GM12878 (cell line): ENCODE results near the gene MBNL1. TPM values are rescaled to one million over a fixed set of nuclear protein-coding genes. Genes with fewer than 3 reads are reported as not detected.

ENCODE experiments used
- ATAC-seq: fragments of 200-7000 bp; cut with Tn5 transposase; 3 replicates; pipeline ENCODE4 v1.9.1; 2020; ENCODE audit warnings: mild to moderate bottlenecking, moderate library complexity
- BruUV-seq: library from RNA; stranded (reverse); fragments of 400-500 nt; replicated peaks from 2 replicates; lab custom pipeline; 2021; lab: Mats Ljungman, UMichigan
- CTCF ChIA-PET: fragments of 300-600 bp; sonication (Branson Sonifier 250); formaldehyde crosslinking; extraction: SDS; loops from one replicate; lab custom pipeline; 2021; ENCODE audit warnings: inconsistent platforms; lab: Yijun Ruan, JAX
- POLR2A ChIA-PET: fragments of 350-600 bp; formaldehyde crosslinking; extraction: SDS; loops from one replicate; lab custom pipeline; 2021; ENCODE audit warnings: inconsistent platforms; lab: Charles Lee
- RAD21 ChIA-PET: fragments of 300-600 bp; sonication (Branson Sonifier 250); formaldehyde crosslinking; loops from one replicate; lab custom pipeline; 2023; ENCODE audit warnings: antibody characterized with exemption; ENCODE audit not compliant: unreplicated experiment; lab: Charles Lee
- SMC1A ChIA-PET: fragments of 300-600 bp; sonication (Branson Sonifier 250); formaldehyde crosslinking; loops from one replicate; lab custom pipeline; 2023; ENCODE audit not compliant: unreplicated experiment, uncharacterized antibody; lab: Charles Lee
- DNase-seq: peaks from one replicate; pipeline ENCODE4 v3.0.0-alpha.2; 2011; ENCODE audit warnings: low read depth, low spot score
- FAIRE-seq: peaks from 3 replicates; lab custom pipeline; 2011; peaks lifted over from hg19 to GRCh38; lab: Jason Lieb, UNC
- H2AFZ ChIP-seq: 2 replicates; pipeline ENCODE4 v1.6.0; 2011; ENCODE audit warnings: low read depth, low read length, control low read depth; ENCODE audit not compliant: control insufficient read depth
- H3K27ac ChIP-seq: 2 replicates; pipeline ENCODE4 v1.5.1; 2011; ENCODE audit warnings: control low read depth; ENCODE audit not compliant: control insufficient read depth, insufficient read depth
- H3K27me3 ChIP-seq, 2 experiments: replicated peaks in 1 of 2; 2 replicates each; pipeline versions ENCODE4 v1.6.0 to v1.6.1; 2011; ENCODE audit warnings: low read length in 1 of 2; ENCODE audit not compliant: control insufficient read depth in 2 of 2, insufficient read depth in 2 of 2
- H3K36me3 ChIP-seq, 2 experiments: 2 replicates each; pipeline ENCODE4 v1.5.1; 2011; ENCODE audit warnings: low read length in 1 of 2; ENCODE audit not compliant: control insufficient read depth in 2 of 2, insufficient read depth in 2 of 2
- H3K4me1 ChIP-seq: 2 replicates; pipeline ENCODE4 v1.6.1; 2011; ENCODE audit warnings: mild to moderate bottlenecking, low read length, moderate library complexity, mixed read lengths; ENCODE audit not compliant: control insufficient read depth, insufficient read depth
- H3K4me2 ChIP-seq: 2 replicates; pipeline ENCODE4 v1.6.0; 2011; ENCODE audit warnings: control low read depth; ENCODE audit not compliant: control insufficient read depth, insufficient read depth
- H3K4me3 ChIP-seq: fragments of 200-600 bp; sonication (generic); 2 replicates; pipeline ENCODE4 v1.5.1; 2016
- H3K79me2 ChIP-seq: 2 replicates; pipeline ENCODE4 v1.6.0; 2011; ENCODE audit warnings: low read length; ENCODE audit not compliant: control insufficient read depth, insufficient read depth
- H3K9ac ChIP-seq: 2 replicates; pipeline ENCODE4 v1.8.0; 2011; ENCODE audit warnings: low read length, control low read depth, mixed read lengths; ENCODE audit not compliant: control insufficient read depth, insufficient read depth
- H3K9me3 ChIP-seq: replicated peaks from 3 replicates; pipeline ENCODE4 v1.5.1; 2011; ENCODE audit warnings: mild to moderate bottlenecking, low read length; ENCODE audit not compliant: control insufficient read depth, insufficient read depth
- H4K20me1 ChIP-seq: 2 replicates; pipeline ENCODE4 v1.6.0; 2011; ENCODE audit not compliant: control insufficient read depth, insufficient read depth
- ESRRA ChIP-seq: IDR thresholded peaks from 2 replicates; pipeline ENCODE4 v1.6.1; 2012; ENCODE audit warnings: mild to moderate bottlenecking, low read length, improper control_type of control experiment
- IRF4 ChIP-seq: IDR thresholded peaks from 2 replicates; pipeline ENCODE4 v1.6.1; 2011; ENCODE audit warnings: low read depth, low read length
- MEF2B ChIP-seq: fragments of 450-650 bp; IDR thresholded peaks from 2 replicates; pipeline ENCODE4 v1.6.1; 2018; ENCODE audit warnings: mild to moderate bottlenecking, moderate library complexity; ENCODE audit not compliant: partially characterized antibody, poor library complexity, severe bottlenecking
- NFXL1 ChIP-seq: fragments of 450-650 bp; IDR thresholded peaks from 2 replicates; pipeline ENCODE4 v1.6.1; 2017; ENCODE audit warnings: antibody characterized with exemption, mild to moderate bottlenecking, borderline replicate concordance
- NFYA ChIP-seq: IDR thresholded peaks from 2 replicates; pipeline ENCODE4 v1.6.1; 2011; ENCODE audit warnings: low read depth, mild to moderate bottlenecking, low read length, improper control_type of control experiment, borderline replicate concordance
- NFYB ChIP-seq: IDR thresholded peaks from 2 replicates; pipeline ENCODE4 v1.6.1; 2011; ENCODE audit warnings: low read depth, mild to moderate bottlenecking, low read length, improper control_type of control experiment, moderate library complexity; ENCODE audit not compliant: insufficient read depth
- NR2C1 ChIP-seq: fragments of 450-650 bp; IDR thresholded peaks from 2 replicates; pipeline ENCODE4 v1.6.1; 2017; ENCODE audit warnings: antibody characterized with exemption, mild to moderate bottlenecking, moderate library complexity
- PAX5 ChIP-seq: IDR thresholded peaks from 2 replicates; pipeline ENCODE4 v1.6.1; 2011; ENCODE audit warnings: low read depth, low read length, borderline replicate concordance
- PBX3 ChIP-seq: IDR thresholded peaks from 2 replicates; pipeline ENCODE4 v1.6.1; 2011; ENCODE audit warnings: mild to moderate bottlenecking, low read depth, low read length, moderate library complexity; ENCODE audit not compliant: insufficient replicate concordance
- RAD51 ChIP-seq: fragments of 450-650 bp; IDR thresholded peaks from 2 replicates; pipeline ENCODE4 v1.6.1; 2016; ENCODE audit warnings: moderate library complexity, mild to moderate bottlenecking, inconsistent platforms
- RUNX3 ChIP-seq: IDR thresholded peaks from 2 replicates; pipeline ENCODE4 v1.6.1; 2012; ENCODE audit warnings: low read length, inconsistent platforms
- TCF3 ChIP-seq: IDR thresholded peaks from 2 replicates; pipeline ENCODE4 v1.6.1; 2012; ENCODE audit warnings: low read depth, mild to moderate bottlenecking, low read length, borderline replicate concordance; ENCODE audit not compliant: insufficient read depth
- ZNF384 ChIP-seq: IDR thresholded peaks from 2 replicates; pipeline ENCODE4 v1.6.1; 2012; ENCODE audit warnings: low read depth, mild to moderate bottlenecking, low read length, improper control_type of control experiment, borderline replicate concordance
- WGBS: methylation state at CpG from one replicate; pipeline ENCODE4 v1.1.6; 2016; ENCODE audit warnings: low lambda C conversion rate; ENCODE audit not compliant: insufficient replicate concordance, insufficient coverage; ENCODE audit errors: missing lambda C conversion rate; 5-methylcytosine and 5-hydroxymethylcytosine counted together
- in situ Hi-C: fragments of 300-500 bp; cut with MboI; formaldehyde crosslinking; loops from 9 replicates; pipeline ENCODE4 v1.14.3; 2018; ENCODE audit warnings: mixed read lengths
- intact Hi-C: fragments of 100-400 bp; cut with micrococcal nuclease; formaldehyde crosslinking; loops from one replicate; pipeline ENCODE4 v1.14.2; 2022; ENCODE audit not compliant: unreplicated experiment
- polyA plus RNA-seq, 11 experiments: library from polyadenylated mRNA; depleted of rRNA in 4 of 11; unstranded in 6 of 11; stranded (reverse) in 5 of 11; fragments of >200 nt; fragmentation: Nextera tagmentation in 4 of 11; fragmentation: Illumina TruSeq in 1 of 11; extraction: Ambion mirVana in 4 of 11; extraction: Trizol in 1 of 11; gene quantifications; 1 replicate in 1 of 11; 2 replicates in 10 of 11; pipeline versions ENCODE4 v1.2.1 to v1.2.3, GENCODE V29; 2011 to 2016; ENCODE audit warnings: inconsistent platforms in 2 of 11, missing spikeins in 2 of 11, low read depth in 1 of 11
- total RNA-seq, 4 experiments: library from RNA; depleted of rRNA in 3 of 4; stranded (reverse); fragments of >200 nt in 3 of 4; fragmentation: Illumina TruSeq in 1 of 4; extraction: Trizol in 1 of 4; gene quantifications; 2 replicates each; pipeline versions ENCODE4 v1.2.1 to v1.2.3, GENCODE V29; 2013 to 2021

The MBNL1 gene
- total and polyA plus RNA-seq, 10 of the 15 experiments (the other 5 are each of a cell fraction or from before 2014, with no cell fraction given) = 59.6 to 337 (median 143) TPM

DNA sequence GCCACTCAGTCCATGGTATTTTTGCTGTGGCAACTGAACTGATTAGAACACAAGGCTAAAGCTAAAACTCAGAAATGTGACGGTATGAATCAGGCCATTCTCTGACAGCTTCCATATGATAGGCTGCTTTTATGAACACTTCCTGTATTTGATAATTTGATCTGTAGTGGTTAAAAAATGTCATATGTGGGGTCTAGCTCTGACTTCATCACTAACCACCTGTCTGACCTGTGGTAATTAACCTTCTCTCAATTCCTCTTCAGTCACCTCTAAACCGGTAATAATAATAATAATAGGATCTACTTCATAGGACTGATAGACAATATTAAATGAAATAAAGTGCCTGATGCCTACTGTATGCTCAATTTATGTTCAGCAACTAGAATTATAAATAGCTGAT, 223.2 kb downstream of the MBNL1 start (continued):
- TF ChIP-seq RUNX3 = peak; percentile 85
- 0 out of 2 replicates have a peak, but pooled peaks have one; percentile 20 for TF ChIP-seq NR2C1
- no peak for TF ChIP-seq NFYA
- no peak for TF ChIP-seq NFXL1
- 0 out of 2 replicates have a peak, but pooled peaks have one; percentile 15 for TF ChIP-seq NFYB
- peak; percentile 37 for TF ChIP-seq MEF2B
- TF ChIP-seq ZNF384 = no peak
- no peak for TF ChIP-seq PBX3
- no peak for TF ChIP-seq TCF3
- TF ChIP-seq RAD51 = peak; percentile 43; the same call in 1 of the 2 replicates
- TF ChIP-seq ESRRA = no peak
- 0 out of 2 replicates have a peak, but pooled peaks have one; percentile 15 for TF ChIP-seq IRF4
- no peak for TF ChIP-seq PAX5

- Histone ChIP-seq H4K20me1 (no peaks in the 10 kb centered on the region), H3K9ac (no peak overlapping the region), H3K9me3 (peaks cover 3% of the 10 kb centered on the region), H3K4me1 (peaks cover 5% of the 10 kb centered on the region; the same call in 1 of the 2 replicates), H3K79me2 (no peaks in the 10 kb centered on the region), H3K27me3 (no peaks in the 10 kb centered on the region), H3K36me3 (no peaks in the 10 kb centered on the region), H3K27ac (no peak overlapping the region), H3K4me2 (no peak overlapping the region), H2AFZ (no peak overlapping the region), H3K4me3 (no peak overlapping the region)
- RAD21 ChIA-PET = interaction anchor here (1.1 to 1.5 kb wide), 5 partner anchors 10 to 418 kb away, joined by 3 to 7 read pairs (median 4); no protein-coding TSS in a partner anchor
- no TSS peak for BruUV-seq
- POLR2A ChIA-PET = interaction anchor here (1.0 to 1.5 kb wide), 3 partner anchors 10 to 20 kb away, joined by 3 to 4 read pairs (median 4); no protein-coding TSS in a partner anchor
- ATAC-seq (no peak), FAIRE-seq (no peak), DNase-seq (no peak)
- intact Hi-C loops = loop anchor here (2.0 kb wide), 2 partner anchors 15 kb away; no protein-coding TSS in a partner anchor
- CTCF ChIA-PET = interaction anchor here (1.3 to 2.4 kb wide), 7 partner anchors 9 to 78 kb away, joined by 3 to 9 read pairs (median 5); no protein-coding TSS in a partner anchor
- SMC1A ChIA-PET = interaction anchor here (0.8 to 3.5 kb wide), 7 partner anchors 11 to 24 kb away, joined by 4 to 28 read pairs (median 4); no protein-coding TSS in a partner anchor
- 62% methylated on average over 1 of the region's 1 CpG for WGBS
- no peak for TF ChIP-seq ZNF384
- in situ Hi-C loops = no loop called here
Measured at GRCh38 chr3:152496286-152496685, 227.6 kb downstream of the MBNL1 start.
